ENCODE data around the gene RAB7A. TPM values are rescaled to one million over a fixed set of nuclear protein-coding genes. Genes with fewer than 3 reads are reported as not detected.

Gene RAB7A
- total and polyA plus RNA-seq, 2 donors (not counting 1 experiment from before 2014, with no cell fraction given) = 54.2 to 415 TPM

- no peaks in the 10 kb centered on the region for H4K20me1 ChIP-seq (ENCODE audit: control insufficient read depth, extremely low read depth, insufficient read depth, low read length)
- H3K36me3 ChIP-seq (ENCODE audit: control insufficient read depth, insufficient read depth, low read length) = no peaks in the 10 kb centered on the region
- TF ChIP-seq EZH2 (IDR thresholded peaks at IDR 0.05; ENCODE audit: low read length, missing control alignments) (no peak), CTCF (conservative IDR thresholded peaks at IDR 0.05 in 1 of 2, IDR thresholded peaks at IDR 0.05 in 1 of 2; ENCODE audit: low read depth in 1 of 2, low read length in 2 of 2) (no peak)
- no peaks in the 10 kb centered on the region for H3K9me3 ChIP-seq (ENCODE audit: control insufficient read depth, insufficient read depth, low read depth, low read length)
- no peak overlapping the region for H3K27ac ChIP-seq (ENCODE audit: insufficient read depth, low read length)
- H3K79me2 ChIP-seq (ENCODE audit: control insufficient read depth, insufficient read depth, low read length) = peaks cover 81% of the 10 kb centered on the region
- no peak overlapping the region for H3K4me3 ChIP-seq (replicated peaks in 1 of 4; ENCODE audit: control extremely low read depth in 1 of 4, insufficient read depth in 1 of 4, low read depth in 3 of 4, low read length in 4 of 4)
- no peaks in the 10 kb centered on the region for H3K4me1 ChIP-seq (ENCODE audit: control insufficient read depth, extremely low read depth, insufficient read depth, low read length)
- no peak overlapping the region for H3K9ac ChIP-seq (ENCODE audit: insufficient read depth, low read length)
- H2AFZ ChIP-seq (ENCODE audit: low read length) = no peak overlapping the region
- no peaks in the 10 kb centered on the region for H3K27me3 ChIP-seq (ENCODE audit: control insufficient read depth, insufficient read depth, low read length)
- H3K4me2 ChIP-seq (ENCODE audit: extremely low read depth, insufficient read depth, low read length) = no peak overlapping the region
- DNase-seq (ENCODE audit: low read depth in 2 of 2) = no peak
These were observed 27.7 kb downstream of the RAB7A start for GRCh38 chr3:128753715-128754114.

GRCh38 chr3:128760042-128760441 lies 34.1 kb downstream of the RAB7A start:
- H3K4me1 ChIP-seq (ENCODE audit: control insufficient read depth, extremely low read depth, insufficient read depth, low read length) = no peaks in the 10 kb centered on the region
- no peak overlapping the region for H3K4me2 ChIP-seq (ENCODE audit: extremely low read depth, insufficient read depth, low read length)
- no peak for DNase-seq (ENCODE audit: low read depth in 2 of 2)
- no peak overlapping the region for H3K27ac ChIP-seq (ENCODE audit: insufficient read depth, low read length)
- TF ChIP-seq CTCF (conservative IDR thresholded peaks at IDR 0.05 in 1 of 2, IDR thresholded peaks at IDR 0.05 in 1 of 2; ENCODE audit: low read depth in 1 of 2, low read length in 2 of 2) = no peak
- TF ChIP-seq EZH2 (IDR thresholded peaks at IDR 0.05; ENCODE audit: low read length, missing control alignments) = no peak
- H3K9me3 ChIP-seq (ENCODE audit: control insufficient read depth, insufficient read depth, low read depth, low read length) = no peaks in the 10 kb centered on the region
- H2AFZ ChIP-seq (ENCODE audit: low read length) = no peak overlapping the region
- no peak overlapping the region for H3K9ac ChIP-seq (ENCODE audit: insufficient read depth, low read length)
- no peak overlapping the region for H3K4me3 ChIP-seq (replicated peaks in 1 of 4; ENCODE audit: control extremely low read depth in 1 of 4, insufficient read depth in 1 of 4, low read depth in 3 of 4, low read length in 4 of 4)
- H3K27me3 ChIP-seq (ENCODE audit: control insufficient read depth, insufficient read depth, low read length) = no peaks in the 10 kb centered on the region
- H3K36me3 ChIP-seq (ENCODE audit: control insufficient read depth, insufficient read depth, low read length) = peaks cover 2% of the 10 kb centered on the region
- peaks cover 75% of the 10 kb centered on the region for H3K79me2 ChIP-seq (ENCODE audit: control insufficient read depth, insufficient read depth, low read length)
- H4K20me1 ChIP-seq (ENCODE audit: control insufficient read depth, extremely low read depth, insufficient read depth, low read length) = peaks cover 3% of the 10 kb centered on the region

GRCh38 chr3:128760881-128761280 lies 34.9 kb downstream of the RAB7A start:
- TF ChIP-seq CTCF (conservative IDR thresholded peaks at IDR 0.05 in 1 of 2, IDR thresholded peaks at IDR 0.05 in 1 of 2; ENCODE audit: low read depth in 1 of 2, low read length in 2 of 2) (no peak), EZH2 (IDR thresholded peaks at IDR 0.05; ENCODE audit: low read length, missing control alignments) (no peak)
- peaks cover 76% of the 10 kb centered on the region for H3K79me2 ChIP-seq (ENCODE audit: control insufficient read depth, insufficient read depth, low read length)
- H3K4me1 ChIP-seq (ENCODE audit: control insufficient read depth, extremely low read depth, insufficient read depth, low read length) = no peaks in the 10 kb centered on the region
- H3K9ac ChIP-seq (ENCODE audit: insufficient read depth, low read length) = no peak overlapping the region
- no peak overlapping the region for H3K4me2 ChIP-seq (ENCODE audit: extremely low read depth, insufficient read depth, low read length)
- H2AFZ ChIP-seq (ENCODE audit: low read length) = no peak overlapping the region
- H3K27ac ChIP-seq (ENCODE audit: insufficient read depth, low read length) = no peak overlapping the region
- H4K20me1 ChIP-seq (ENCODE audit: control insufficient read depth, extremely low read depth, insufficient read depth, low read length) = peaks cover 3% of the 10 kb centered on the region
- no peak overlapping the region for H3K4me3 ChIP-seq (replicated peaks in 1 of 4; ENCODE audit: control extremely low read depth in 1 of 4, insufficient read depth in 1 of 4, low read depth in 3 of 4, low read length in 4 of 4)
- DNase-seq (ENCODE audit: low read depth in 2 of 2) = peak in 1 of 2 donors; percentile 25
- H3K27me3 ChIP-seq (ENCODE audit: control insufficient read depth, insufficient read depth, low read length) = no peaks in the 10 kb centered on the region
- no peaks in the 10 kb centered on the region for H3K9me3 ChIP-seq (ENCODE audit: control insufficient read depth, insufficient read depth, low read depth, low read length)
- peaks cover 2% of the 10 kb centered on the region for H3K36me3 ChIP-seq (ENCODE audit: control insufficient read depth, insufficient read depth, low read length)

Measured in fibroblast of lung (primary cell).